ENCODE measurements around the gene FYN.

FYN gene

DNA sequence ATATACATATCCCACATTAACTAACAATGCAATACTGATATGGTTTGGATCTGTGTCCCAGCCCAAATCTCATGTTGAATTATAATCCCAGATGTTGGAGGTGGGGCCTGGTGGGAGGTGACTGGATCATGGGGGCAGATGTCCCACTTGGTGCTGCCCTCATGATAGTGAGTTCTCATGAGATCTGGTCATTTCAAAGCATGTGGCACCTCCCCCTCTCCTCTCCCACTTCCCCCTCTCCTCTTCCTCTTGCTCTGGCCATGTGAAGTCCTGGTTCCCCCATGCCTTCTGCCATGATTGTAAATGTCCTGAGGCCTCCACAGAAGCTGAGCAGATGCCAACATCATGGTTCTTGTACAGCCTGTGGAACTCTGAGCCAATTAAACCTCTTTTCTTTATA, 71.2 kb downstream of the FYN start:
- Histone ChIP-seq H3K9me3 (ENCODE audit: control insufficient read depth, insufficient read depth, low read depth, low read length) (no peaks in the 10 kb centered on the region), H3K4me3 (ENCODE audit: low read depth, low read length) (no peak overlapping the region), H3K4me1 (ENCODE audit: control insufficient read depth, insufficient read depth, low read length) (peaks cover 8% of the 10 kb centered on the region; the same call in 1 of the 2 replicates), H3K27ac (ENCODE audit: extremely low read depth, low read depth, low read length) (no peak overlapping the region), H3K36me3 (ENCODE audit: control insufficient read depth in 2 of 2, insufficient read depth in 1 of 2, low read length in 2 of 2) (no peaks in the 10 kb centered on the region)
- CTCF ChIA-PET, result no interaction called here
- POLR2A ChIA-PET, result no interaction called here
- peak; percentile 37; the same call in 1 of the 2 replicates for TF ChIP-seq ZFHX2 (tag by site-specific recombination; conservative IDR thresholded peaks at IDR 0.05)
- peak; percentile 62 for TF ChIP-seq EGR2 (tag by site-specific recombination; IDR thresholded peaks at IDR 0.05; ENCODE audit: low read depth)
- TF ChIP-seq ZSCAN16 (tag by site-specific recombination; IDR thresholded peaks at IDR 0.05), result no peak
- TF ChIP-seq, protein P1, sequence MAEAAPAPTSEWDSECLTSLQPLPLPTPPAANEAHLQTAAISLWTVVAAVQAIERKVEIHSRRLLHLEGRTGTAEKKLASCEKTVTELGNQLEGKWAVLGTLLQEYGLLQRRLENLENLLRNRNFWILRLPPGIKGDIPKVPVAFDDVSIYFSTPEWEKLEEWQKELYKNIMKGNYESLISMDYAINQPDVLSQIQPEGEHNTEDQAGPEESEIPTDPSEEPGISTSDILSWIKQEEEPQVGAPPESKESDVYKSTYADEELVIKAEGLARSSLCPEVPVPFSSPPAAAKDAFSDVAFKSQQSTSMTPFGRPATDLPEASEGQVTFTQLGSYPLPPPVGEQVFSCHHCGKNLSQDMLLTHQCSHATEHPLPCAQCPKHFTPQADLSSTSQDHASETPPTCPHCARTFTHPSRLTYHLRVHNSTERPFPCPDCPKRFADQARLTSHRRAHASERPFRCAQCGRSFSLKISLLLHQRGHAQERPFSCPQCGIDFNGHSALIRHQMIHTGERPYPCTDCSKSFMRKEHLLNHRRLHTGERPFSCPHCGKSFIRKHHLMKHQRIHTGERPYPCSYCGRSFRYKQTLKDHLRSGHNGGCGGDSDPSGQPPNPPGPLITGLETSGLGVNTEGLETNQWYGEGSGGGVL (tag by site-specific recombination; IDR thresholded peaks at IDR 0.05), result 0 out of 2 replicates have a peak, but pooled peaks have one; percentile 15
- TF ChIP-seq, protein P2, sequence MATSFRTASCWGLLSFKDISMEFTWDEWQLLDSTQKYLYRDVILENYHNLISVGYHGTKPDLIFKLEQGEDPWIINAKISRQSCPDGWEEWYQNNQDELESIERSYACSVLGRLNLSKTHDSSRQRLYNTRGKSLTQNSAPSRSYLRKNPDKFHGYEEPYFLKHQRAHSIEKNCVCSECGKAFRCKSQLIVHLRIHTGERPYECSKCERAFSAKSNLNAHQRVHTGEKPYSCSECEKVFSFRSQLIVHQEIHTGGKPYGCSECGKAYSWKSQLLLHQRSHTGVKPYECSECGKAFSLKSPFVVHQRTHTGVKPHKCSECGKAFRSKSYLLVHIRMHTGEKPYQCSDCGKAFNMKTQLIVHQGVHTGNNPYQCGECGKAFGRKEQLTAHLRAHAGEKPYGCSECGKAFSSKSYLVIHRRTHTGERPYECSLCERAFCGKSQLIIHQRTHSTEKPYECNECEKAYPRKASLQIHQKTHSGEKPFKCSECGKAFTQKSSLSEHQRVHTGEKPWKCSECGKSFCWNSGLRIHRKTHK (tag by site-specific recombination; IDR thresholded peaks at IDR 0.05), result no peak

DNA sequence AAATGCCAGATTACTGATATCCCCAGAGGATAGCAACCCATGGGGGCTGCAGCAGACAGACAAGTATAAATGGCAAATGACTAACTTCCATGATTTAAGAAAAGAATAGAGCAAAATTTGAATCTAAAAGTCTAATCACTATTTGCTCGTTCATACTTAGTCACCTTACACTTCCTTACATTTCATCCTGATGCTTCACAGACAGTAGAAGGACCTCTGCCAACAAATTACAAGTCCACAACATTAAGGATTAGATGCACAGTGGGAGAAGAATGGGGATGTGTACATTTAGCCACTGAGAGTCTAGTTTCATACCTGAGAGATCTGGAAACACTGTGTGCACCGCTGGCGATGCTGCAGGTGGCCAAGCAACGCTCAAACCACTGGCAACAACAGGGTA, 72.4 kb downstream of the FYN start:
- CTCF ChIA-PET, result interaction anchor here (0.6 to 1.8 kb wide), 4 partner anchors 10 to 691 kb away, joined by 3 to 5 read pairs (median 4); no protein-coding TSS in a partner anchor

DNA sequence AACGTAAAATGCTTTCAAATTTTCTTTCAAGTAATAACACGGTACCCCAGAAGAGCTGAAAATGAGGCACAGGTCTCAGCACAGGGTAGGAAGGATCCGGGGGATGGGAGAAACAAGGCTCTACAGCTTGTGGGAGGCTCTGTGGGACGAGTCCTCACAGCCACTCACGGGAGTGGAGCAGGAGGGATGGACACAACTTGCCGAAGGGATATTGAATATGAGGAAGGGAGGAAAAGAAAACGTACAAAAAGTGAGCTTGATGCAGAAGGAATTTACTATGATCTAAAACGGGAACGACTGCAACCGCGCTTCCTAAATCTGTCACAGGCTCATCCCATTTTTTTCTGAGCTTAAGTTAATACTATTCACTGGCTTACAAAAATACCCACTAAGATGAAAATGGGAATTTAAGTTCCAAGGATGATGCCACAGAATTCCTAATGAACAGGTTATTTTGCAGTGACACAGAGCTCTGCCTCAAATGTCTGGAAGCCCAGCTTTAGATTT, 72.9 kb downstream of the FYN start:
- Histone ChIP-seq H3K4me1 (ENCODE audit: control insufficient read depth, insufficient read depth, low read length) (peaks cover 6% of the 10 kb centered on the region; the same call in 1 of the 2 replicates), H3K27ac (ENCODE audit: extremely low read depth, low read depth, low read length) (no peak overlapping the region), H3K4me3 (ENCODE audit: low read depth, low read length) (no peak overlapping the region), H3K9me3 (ENCODE audit: control insufficient read depth, insufficient read depth, low read depth, low read length) (no peaks in the 10 kb centered on the region), H3K36me3 (ENCODE audit: control insufficient read depth in 2 of 2, insufficient read depth in 1 of 2, low read length in 2 of 2) (no peaks in the 10 kb centered on the region)
- TF ChIP-seq, protein P3, sequence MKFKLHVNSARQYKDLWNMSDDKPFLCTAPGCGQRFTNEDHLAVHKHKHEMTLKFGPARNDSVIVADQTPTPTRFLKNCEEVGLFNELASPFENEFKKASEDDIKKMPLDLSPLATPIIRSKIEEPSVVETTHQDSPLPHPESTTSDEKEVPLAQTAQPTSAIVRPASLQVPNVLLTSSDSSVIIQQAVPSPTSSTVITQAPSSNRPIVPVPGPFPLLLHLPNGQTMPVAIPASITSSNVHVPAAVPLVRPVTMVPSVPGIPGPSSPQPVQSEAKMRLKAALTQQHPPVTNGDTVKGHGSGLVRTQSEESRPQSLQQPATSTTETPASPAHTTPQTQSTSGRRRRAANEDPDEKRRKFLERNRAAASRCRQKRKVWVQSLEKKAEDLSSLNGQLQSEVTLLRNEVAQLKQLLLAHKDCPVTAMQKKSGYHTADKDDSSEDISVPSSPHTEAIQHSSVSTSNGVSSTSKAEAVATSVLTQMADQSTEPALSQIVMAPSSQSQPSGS (tag by site-specific recombination; IDR thresholded peaks at IDR 0.05; ENCODE audit: low read depth), result no peak
- 0 out of 2 replicates have a peak, but pooled peaks have one; percentile 10 for TF ChIP-seq EGR2 (tag by site-specific recombination; IDR thresholded peaks at IDR 0.05; ENCODE audit: low read depth)
- peak; percentile 52 for TF ChIP-seq ZFHX2 (tag by site-specific recombination; conservative IDR thresholded peaks at IDR 0.05)
- ChIA-PET CTCF (interaction anchor here (0.6 to 1.8 kb wide), 5 partner anchors 9 to 691 kb away, joined by 3 to 5 read pairs (median 3); no protein-coding TSS in a partner anchor), POLR2A (no interaction called here)

More for the DNA sequence above, 72.4 kb downstream of the FYN start:
- Histone ChIP-seq H3K36me3 (ENCODE audit: control insufficient read depth in 2 of 2, insufficient read depth in 1 of 2, low read length in 2 of 2) (no peaks in the 10 kb centered on the region), H3K4me1 (ENCODE audit: control insufficient read depth, insufficient read depth, low read length) (peaks cover 3% of the 10 kb centered on the region; the same call in 1 of the 2 replicates), H3K4me3 (ENCODE audit: low read depth, low read length) (no peak overlapping the region), H3K9me3 (ENCODE audit: control insufficient read depth, insufficient read depth, low read depth, low read length) (no peaks in the 10 kb centered on the region), H3K27ac (ENCODE audit: extremely low read depth, low read depth, low read length) (no peak overlapping the region)
- TF ChIP-seq ZNF354C (tag by site-specific recombination; IDR thresholded peaks at IDR 0.05; ENCODE audit: borderline replicate concordance, low read depth), result no peak
- TF ChIP-seq ZNF221 (tag by site-specific recombination; IDR thresholded peaks at IDR 0.05; ENCODE audit: borderline replicate concordance), result no peak
- TF ChIP-seq ZNF292 (tag by site-specific recombination; IDR thresholded peaks at IDR 0.05; ENCODE audit: borderline replicate concordance, low read depth), result no peak
- TF ChIP-seq ZNF777 (tag by site-specific recombination; IDR thresholded peaks at IDR 0.05; ENCODE audit: borderline replicate concordance), result no peak
- TF ChIP-seq ZNF837 (tag by site-specific recombination; IDR thresholded peaks at IDR 0.05), result no peak
- no peak for TF ChIP-seq ZNF510 (tag by site-specific recombination; IDR thresholded peaks at IDR 0.05; ENCODE audit: insufficient replicate concordance)
- TF ChIP-seq ZNF571 (tag by site-specific recombination; IDR thresholded peaks at IDR 0.05), result no peak
- POLR2A ChIA-PET, result no interaction called here

Data from HEK293 (cell line).